ENCODE data around the gene GRAMD4.

DNA sequence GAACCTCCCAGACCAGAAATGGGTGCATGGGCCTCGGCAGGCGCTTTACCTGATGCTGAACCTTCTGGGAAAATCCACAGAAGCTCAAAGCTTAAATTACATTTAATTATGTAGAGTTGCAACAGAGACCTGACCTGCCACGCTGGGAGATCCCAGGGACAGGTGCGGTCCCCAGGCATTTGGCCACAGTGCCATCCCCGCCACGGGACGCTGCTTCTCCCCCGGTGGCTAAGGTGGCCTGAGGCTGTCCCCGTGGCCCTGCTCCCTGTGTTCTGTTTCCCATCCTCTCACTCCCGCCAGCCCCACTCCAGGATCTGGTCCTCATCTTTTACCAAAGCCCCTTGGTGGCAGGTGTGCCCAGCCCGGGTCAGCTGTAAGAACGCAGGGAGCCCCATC lies 39.6 kb downstream of the GRAMD4 start:
- no peak for TF ChIP-seq CTCF (conservative IDR thresholded peaks at IDR 0.05; ENCODE audit: low read length)
- no peak for TF ChIP-seq EZH2phosphoT487 (IDR thresholded peaks at IDR 0.05; ENCODE audit: borderline replicate concordance, low read depth, low read length)
